Daoy (cell line): ENCODE results near the gene RBM28. TPM values are rescaled to one million over a fixed set of nuclear protein-coding genes. Genes with fewer than 3 reads are reported as not detected.
A peak's percentile ranks its signal among the peaks of the same experiment; 100 is the strongest.

Experiments used
- DNase-seq: peaks from one replicate; pipeline ENCODE4 v3.0.0-alpha.2; 2015; ENCODE audit warnings: low read depth
- total RNA-seq: library from RNA; depleted of rRNA; stranded (reverse); fragments of >200 nt; shearing (Covaris generic); gene quantifications from 2 replicates; pipeline ENCODE4 v1.2.3, GENCODE V29; 2014

RBM28 gene
- total RNA-seq, 1 experiment from 2014 or later = 63.4 TPM

DNA sequence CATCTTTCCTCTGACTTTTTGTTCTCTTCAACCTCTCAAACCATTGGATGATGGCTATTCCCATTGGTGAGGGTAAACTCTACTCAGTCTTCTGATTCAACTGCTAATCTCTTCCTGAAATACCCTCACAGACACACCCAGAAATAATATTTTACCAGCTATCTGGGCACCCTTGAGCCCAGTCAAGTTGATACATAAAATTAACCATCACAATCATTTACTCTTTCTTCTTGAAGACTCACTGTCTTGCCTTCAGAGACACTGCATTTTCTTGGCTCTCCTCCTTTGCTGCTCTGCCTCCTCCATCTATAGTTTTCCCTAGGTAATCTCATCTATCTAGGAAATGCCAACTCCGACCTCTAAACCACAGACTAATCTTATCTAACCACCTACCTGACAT lies 30.3 kb upstream of the RBM28 start:
- DNase-seq = no peak

DNA sequence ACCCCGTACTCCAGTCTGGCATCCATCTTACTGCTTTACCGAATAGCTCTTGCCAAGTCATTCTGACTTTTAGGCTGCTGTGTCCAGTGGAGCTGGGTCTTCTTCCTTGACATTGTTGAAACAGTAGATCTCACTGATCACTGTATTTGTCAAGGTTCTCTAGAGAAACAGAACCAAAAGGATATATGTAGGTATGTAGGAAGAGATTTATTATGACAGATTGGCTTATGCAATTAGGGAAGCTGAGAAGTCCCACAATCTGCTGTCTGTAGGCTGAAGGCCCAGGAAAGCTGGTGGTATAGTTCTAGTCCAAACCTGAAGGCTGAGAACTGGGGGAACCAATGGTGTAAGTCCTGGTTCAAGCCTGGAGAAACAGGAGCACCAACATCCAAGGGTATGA lies 29.9 kb upstream of the RBM28 start:
- no peak for DNase-seq

DNA sequence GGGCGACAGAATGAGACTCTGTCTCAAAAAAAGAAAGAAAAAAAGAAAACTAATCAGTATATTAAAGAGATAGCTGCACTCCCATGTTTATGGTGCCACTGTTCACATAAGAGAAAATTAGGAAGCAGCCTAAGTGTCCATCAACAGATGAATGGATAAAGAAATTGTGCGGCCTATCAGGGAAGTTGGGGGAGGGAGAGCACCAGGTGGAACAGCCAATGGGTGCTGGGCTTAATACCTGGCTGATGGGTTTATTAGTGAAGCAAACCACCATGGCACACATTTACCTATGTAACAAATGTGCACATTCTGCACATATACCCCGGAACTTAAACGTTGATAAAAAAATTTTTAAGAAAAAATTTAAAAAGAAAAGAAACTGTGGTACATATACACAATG lies 26.8 kb upstream of the RBM28 start:
- no peak for DNase-seq

DNA sequence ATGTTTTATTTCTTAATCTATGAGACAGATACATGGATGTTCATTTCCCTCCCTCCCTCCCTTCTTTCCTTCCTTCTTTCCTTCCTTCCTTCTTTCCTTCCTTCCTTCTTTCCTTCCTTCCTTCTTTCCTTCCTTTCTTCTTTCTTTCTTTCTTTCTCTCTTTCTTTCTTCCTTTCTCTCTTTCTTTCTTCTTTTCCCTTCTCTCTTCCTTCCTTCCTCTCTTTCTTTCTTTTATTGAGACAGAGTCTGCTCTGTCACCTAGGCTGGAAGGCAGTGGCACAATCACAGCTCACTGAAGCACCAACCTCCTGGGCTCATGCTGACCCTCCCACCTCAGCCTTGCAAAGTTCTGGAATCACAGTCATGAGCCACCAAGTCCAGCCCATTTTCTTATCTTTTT lies 23.3 kb upstream of the RBM28 start:
- no peak for DNase-seq

DNA sequence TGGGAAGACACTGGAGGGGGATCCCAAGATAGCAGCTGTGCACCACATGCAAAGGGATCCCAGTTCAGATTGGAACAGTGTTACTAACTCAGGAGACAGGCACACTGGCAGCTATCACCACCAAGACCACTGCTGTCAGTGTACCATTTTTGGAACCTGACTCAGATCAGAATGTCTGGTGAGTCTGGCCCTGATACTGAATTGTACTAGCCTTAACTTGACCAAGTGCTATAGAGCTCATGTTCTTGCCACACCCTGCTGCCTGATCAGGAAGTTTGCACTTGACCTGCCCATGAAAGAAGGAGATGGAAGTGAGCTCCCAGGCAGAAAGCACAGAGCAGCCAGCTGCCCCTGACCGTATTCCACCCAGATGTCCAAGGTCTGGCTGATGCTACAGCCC lies 22.6 kb upstream of the RBM28 start:
- no peak for DNase-seq

DNA sequence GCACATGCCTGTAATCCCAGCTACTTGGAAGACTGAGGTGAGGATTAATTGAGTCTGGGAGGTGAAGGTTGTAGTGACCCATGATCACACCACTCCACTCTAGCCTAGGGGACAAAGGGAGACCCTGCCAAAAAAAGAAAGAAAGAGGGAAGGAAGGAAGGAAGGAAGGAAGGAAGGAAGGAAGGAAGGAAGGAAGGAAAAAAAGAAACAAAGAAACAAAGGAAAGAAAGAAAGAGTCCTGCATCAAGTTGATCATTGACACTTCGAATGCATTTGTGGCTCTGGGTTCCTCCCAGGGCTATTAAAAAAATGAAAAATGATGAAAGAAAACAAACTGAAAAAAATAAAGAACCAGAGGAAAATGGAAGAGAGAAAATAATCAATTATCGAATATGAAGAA lies 21.7 kb upstream of the RBM28 start:
- DNase-seq = no peak

DNA sequence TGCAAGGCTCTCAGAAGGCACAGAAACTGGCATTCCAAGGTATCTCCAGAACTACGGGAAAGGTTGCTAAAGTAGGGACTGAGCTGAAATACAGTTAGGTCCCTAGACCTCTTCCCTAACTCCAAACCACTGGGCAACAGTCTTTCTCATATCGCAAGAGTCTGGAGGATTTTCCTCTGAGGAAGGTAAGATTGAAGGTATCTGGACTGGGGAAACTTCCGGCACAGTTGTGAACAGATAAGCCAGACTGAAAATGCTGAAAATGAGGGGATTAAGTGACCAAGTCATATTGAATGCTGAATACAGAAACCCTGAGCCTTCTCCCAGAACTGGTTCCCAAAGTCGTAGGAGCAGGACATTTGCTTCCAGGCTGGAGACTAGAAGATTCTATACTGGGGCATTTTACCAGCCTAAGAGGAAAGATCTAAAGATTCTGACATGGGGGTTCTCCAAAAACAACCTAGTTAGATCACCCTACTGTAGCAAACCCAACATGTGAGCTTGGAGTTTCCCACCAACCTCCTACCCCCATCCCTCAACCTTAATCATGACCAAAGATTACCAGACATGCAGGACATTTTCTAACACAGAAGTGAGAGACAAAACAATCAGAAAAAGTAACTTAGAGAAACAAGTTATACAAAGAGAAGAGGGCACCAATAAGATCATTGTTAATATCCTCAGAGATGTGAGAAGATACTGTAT lies 20.6 kb upstream of the RBM28 start:
- DNase-seq = no peak

DNA sequence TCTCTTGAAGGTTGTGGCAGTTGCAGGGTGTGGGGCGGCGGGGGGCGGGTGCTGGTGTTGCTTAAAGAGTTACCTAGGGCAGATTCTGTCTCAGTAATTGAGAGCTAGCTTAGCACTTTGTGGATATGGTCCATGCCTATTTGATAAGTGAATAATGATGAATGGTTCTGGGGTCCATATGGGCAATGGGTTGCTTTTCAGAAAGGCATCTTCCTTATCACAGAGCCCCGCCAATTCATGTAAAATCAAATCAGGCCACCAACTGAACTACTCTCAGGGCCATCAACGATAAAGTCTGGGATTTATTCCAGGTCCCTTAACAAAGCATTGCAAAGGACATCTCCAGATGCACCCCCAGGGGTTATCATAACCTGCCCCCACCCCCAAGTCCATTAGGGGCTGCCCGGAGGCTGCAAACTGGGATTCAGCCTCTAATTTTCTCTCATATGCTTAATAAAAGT lies 19.6 kb upstream of the RBM28 start:
- no peak for DNase-seq

DNA sequence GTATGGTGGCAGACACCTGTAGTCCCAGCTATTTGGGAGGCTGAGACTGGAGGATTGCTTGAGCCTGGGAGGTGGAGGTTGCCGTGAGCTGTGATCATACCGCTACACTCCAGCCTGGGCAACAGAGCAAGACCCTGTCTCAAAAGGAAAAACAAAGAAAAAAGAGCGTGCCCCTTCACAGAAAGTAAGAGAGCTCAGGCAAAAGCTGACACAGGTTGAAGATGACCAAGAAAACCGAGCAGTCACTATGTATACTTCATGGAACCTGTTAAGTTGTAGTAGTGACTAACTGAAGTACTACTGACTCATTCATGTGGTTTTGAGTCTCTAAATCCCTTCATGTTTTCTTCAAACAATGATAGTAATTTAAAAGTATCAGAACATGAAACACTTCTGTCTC lies 19.0 kb upstream of the RBM28 start:
- DNase-seq = no peak

DNA sequence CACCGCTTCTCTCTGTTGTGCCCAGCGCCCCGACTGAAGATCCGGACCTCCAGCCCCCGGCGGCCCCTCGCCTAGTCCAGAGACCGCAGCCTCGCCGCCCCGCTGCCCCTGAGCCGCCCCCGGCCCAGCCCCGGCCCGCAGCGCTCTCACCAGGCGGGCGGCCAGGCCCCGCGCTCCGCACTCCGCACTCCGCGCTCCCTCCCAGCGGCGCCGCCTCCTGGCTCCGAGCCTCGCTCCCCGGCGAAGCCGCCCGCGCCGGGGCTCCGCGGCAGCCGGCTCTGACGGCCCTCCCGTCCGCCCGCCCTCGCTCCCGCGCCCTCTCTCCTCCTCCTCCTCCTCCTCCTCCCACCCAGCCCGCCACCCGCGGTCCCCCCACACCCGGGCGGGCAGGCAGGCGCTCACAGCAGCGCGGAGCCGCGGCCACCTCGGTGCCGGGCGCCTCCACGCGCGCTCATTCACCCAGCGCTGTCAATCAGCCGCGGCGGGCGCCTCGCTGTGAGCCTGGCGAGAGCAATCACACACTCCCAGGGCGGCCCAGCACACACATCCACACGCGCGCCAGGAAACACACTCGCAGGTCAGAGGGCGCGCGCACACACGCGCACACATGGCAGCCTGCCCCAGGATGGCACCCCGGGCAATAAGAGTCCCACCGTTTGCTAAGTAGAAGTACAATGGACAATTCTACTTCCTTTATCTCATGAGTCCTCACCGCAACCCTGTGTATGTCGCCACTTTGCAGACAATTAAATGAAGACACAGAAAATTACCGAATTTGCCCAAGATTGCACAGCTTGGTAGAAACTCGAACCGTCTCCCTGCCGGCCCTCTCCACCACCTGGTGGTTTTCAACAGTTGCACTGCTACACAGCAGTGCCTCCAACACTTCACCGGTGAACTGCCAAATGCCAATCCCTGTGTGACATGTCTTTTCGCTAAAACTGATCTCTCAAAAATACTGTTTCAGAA lies 18.0 kb upstream of the RBM28 start, which contains the start of gene PRRT4:
TSS of gene PRRT4 (minus strand) at position 280 of the 969 bp plus-strand sequence.
- DNase-seq = peak; percentile 54

DNA sequence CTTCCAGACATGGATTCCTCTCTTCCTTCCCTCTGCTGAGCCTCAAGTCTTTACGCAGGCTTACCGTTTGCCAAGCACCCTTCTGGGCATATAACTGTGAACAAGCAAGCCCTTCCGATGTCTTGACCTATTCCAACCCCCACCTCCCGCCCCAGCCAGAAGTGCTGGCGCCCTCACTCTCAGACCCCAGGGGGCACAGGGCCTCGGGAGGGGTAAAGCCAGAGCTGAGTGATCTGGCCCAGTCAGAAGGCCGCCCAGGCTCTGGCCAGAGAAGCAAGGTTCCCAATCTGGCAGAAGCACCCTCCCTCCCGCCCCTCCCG lies 16.6 kb upstream of the RBM28 start:
- no peak for DNase-seq

DNA sequence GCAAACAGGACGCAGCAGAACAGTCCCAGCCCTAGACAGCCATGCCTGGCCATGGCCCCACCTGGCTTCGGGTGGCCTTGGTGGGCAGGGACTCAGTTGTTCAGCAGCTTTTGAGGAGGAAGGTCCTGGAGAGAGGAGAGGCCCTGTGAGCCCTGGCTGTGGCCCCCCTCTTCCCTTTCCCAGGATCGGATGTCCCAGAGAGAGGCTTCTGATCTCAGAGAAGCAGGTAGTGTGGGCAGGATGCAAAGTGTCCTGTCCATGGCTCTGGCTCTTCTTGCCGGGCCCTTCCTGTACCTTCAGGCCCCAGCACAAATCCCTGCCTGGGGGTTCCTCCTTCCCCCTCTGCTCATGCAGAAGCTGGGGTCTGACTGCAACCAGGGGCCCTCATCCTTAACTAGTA lies 16.2 kb upstream of the RBM28 start:
- no peak for DNase-seq

DNA sequence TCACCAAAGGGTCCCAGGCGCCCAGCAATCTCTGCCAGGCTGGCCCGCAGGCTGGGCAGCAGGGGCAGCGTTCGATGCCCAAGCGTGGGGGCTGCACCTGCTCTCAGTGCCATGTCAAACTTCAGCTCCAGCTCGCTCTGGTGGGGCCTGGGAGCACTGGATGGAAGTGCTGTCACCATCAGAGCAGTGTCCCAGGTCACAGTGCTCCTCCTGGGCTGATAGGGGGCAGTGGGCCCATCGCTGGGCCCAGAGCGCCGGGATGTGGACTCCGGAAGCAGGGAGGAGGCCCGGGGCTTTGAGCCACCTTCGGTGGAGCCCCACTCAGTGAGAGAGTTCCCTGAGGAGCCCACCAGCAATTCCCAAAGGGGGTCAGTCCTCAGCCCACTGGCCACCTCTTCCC lies 15.6 kb upstream of the RBM28 start:
- DNase-seq = no peak

DNA sequence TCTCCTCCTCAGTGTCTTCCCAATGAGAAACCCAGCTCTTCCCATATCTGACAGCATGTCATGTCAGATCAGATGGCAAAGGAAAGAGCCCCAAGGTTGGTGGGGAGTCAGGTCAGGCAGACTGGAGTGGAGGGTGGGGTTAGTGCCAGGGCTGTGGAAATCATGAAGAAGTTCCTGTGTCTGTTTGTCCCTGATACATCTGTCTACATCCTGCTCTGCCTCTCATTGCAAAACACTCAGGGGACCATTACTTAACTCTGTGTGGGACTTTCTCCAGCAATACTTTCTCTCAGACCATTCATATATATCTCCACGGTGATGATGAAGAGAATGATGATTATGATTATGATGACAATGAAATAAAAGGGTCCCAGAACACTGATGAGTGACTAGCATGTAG lies 14.5 kb upstream of the RBM28 start:
- no peak for DNase-seq

DNA sequence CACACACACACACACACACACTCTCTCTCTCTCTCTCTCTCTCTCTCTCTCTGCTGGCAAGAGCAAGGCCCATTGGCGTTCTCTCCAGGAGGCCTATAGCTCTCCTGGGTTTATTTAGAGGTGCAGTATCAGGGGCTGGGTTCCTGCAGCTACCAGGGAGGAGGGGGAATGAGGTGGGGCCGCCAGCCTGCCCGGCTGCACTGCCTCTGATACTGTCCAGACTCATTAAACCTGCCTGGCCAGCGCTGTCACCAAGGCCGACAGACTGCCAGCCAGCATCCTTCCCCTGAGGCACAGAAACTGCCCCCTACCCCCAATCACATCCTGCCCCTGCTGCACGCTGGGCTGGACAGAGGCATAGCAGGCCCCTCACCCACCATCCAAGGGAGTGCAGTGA lies 13.5 kb upstream of the RBM28 start:
- DNase-seq = no peak

DNA sequence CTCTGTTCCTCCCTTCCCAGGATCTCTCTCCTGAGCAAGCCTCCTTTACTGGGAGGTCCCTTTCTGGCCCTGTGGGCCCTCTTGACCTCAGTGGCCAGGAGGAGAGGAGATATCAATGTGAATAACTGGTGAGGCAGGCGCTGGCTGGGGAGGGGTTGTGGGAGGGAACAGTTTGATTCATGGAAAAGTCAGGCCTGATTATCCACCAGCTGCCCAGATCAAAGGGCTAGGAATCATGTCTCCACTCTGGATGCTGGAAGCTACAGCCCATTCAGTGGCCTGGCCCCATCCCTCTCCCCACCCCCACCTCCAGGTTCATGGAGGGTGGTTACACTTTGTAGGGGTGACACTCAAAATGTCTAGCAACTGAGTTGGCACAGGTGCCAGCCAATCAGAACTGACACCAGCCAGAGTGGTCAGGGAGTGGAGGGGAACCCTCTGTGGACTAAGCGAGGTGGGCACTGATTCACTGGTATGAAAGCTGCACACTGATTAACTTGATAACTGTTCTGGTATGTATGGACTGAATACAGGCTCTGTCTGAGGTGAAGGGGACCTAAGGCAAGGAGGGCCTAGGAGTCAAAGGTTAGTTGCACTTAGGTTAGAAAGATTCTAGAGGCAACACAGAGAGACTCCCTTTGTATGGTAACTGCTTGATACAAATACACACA lies 13.0 kb upstream of the RBM28 start:
- DNase-seq = no peak

DNA sequence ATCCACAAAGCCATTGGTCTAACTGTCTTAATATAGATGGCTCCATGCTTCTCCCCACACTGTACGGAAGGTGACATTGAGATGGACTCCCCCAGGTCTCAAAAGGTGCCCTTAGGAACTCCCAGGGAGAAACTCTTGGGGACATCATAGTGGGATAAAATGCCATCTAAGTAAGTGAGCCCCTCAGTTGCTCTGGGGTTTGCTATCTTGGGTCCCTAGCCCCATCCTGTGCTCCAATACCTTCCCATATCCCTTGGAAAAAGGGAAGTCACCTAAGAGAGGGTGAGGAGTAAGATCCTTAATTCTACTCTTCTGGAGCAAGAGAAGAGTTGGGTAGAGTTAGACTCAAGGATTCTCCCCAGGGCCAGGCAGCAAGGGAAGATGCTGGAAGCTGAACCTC lies 9.9 kb upstream of the RBM28 start:
- DNase-seq = no peak

DNA sequence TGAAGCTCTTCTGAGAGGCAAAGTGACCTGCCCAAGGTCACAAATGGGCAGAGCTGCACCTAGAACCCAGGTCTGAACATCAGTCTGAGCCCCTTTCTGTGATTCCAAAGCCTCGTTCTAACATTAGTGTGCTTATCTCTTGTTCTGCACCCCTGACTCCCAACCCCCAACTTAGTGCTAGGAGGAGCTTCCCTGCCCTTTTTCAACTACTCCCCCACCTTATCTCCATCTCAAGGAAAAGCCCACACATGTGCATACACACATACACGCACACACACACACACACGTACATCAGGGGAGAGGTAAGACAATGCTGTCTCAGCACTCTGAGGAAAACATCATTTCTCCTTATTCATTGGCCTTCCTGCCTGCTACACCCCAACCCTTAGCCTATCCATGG lies 9.5 kb upstream of the RBM28 start:
- DNase-seq = no peak

DNA sequence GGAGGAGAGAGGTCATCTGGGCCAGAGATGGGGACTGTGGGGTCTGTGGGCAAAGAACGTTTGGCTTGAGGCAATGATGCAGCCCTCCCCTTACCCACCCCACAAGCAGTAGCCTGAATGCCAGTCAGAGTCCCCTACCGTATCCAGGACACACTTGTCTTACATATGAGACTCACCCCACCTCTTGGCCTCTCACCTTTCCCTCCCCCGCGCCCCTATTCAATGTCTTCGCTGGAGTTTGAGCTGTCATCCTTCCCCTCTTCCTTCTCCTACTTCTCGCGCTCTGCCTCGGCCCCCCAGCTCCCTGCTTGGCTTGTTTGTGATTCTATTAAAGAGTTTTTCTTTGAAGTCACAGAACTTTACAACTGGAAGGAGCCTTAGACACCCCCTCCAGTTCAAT lies 8.9 kb upstream of the RBM28 start:
- DNase-seq = no peak

DNA sequence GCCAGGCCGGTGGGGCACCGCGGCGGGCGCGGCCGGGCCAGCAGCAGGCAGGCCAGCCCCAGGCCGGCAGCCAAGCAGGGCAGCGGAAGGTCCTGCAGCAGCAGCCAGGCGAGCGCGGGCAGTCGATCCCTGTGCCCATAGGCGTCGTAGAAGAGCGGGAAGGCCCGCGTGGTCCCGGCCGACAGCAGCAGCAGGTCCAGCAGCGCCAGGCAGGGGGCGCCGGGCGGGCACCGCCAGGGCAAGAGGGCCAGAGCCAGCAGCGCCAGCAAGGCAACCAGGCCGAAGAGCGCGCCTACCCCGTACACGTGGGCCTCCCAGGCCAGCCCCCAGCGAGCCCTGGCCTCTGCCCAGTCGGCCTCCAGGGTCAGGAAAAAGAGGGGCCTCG lies 8.4 kb upstream of the RBM28 start:
- DNase-seq = peak; percentile 85

DNA sequence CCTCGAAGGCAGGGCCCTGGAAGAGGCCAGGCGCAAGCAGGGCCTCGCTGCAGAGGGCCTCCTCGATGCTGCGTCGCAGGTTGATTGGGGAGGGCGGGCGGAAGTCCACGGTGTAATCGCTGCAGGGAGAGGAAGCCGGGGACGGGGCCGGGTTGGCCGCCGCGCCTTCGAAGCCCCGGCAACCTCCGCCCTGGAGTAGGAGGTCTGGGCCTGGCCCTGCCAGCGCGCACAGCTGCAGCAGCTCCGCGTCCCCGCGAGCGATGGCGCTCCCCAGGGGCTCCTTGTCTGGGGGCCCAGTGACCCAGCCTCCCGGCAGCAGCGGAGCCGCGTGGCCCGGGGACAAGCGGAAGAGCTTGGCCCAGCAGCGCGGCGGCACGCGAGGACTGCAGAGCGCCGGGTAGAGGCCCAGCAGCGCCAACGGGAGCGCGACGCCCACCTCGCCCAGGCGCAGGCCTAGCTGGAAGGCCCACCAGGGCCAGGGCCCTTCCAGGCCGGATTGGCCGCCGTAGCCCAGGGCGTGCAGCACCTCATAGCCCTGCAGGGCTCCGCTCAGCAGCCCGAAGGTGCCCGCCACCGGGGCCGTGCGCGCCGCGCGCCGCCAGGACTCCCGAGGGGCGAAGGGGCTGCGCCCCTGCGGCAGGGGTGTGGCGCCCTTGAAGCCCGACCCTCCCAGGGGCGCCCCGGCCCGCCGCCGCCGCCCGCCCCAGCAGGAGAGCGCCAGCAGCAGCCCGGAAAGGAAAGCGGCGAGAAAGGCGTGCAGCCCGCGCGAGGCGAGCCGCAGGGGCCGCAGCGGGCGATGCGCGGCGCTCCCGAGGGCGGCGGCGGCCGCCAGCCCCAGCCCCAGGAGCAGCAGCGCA lies 7.8 kb upstream of the RBM28 start:
- DNase-seq = no peak
